SK-MEL-5 (cell line): Measurements from ENCODE around the gene MAB21L4. TPM values are rescaled to one million over a fixed set of nuclear protein-coding genes. Genes with fewer than 3 reads are reported as not detected.

Source experiments
- DNase-seq: peaks from one replicate; pipeline ENCODE4 v3.0.0-alpha.2; 2016; ENCODE audit warnings: low read depth, low spot score
- in situ Hi-C: cut with HindIII; loops from 2 replicates; pipeline ENCODE4 v1.10.0; 2016; ENCODE audit warnings: low sequenced_read_pairs, high pct_unique_total_duplicates, low pct_unique_long_range_greater_than_20kb
- total RNA-seq: library from RNA; depleted of rRNA; stranded (reverse); fragments of >200 nt; shearing (Covaris generic); gene quantifications from 2 replicates; pipeline ENCODE4 v1.2.3, GENCODE V29; 2014

Gene MAB21L4
- total RNA-seq, 1 experiment from 2014 or later: not detected

GRCh38 chr2:240901986-240902614 is 6.1 kb upstream of the MAB21L4 start:
- no peak for DNase-seq
- in situ Hi-C loops: no loop called here

GRCh38 chr2:240900141-240900860 is 4.3 kb upstream of the MAB21L4 start:
- no peak for DNase-seq
- in situ Hi-C loops: no loop called here

GRCh38 chr2:240899468-240899865 is 3.5 kb upstream of the MAB21L4 start:
- in situ Hi-C loops: no loop called here
- no peak for DNase-seq

- DNase-seq: no peak
- in situ Hi-C loops: no loop called here
These were observed 2.9 kb upstream of the MAB21L4 start for GRCh38 chr2:240898731-240899467.

GRCh38 chr2:240898108-240898730 is 2.3 kb upstream of the MAB21L4 start:
- DNase-seq: no peak
- in situ Hi-C loops: no loop called here

GRCh38 chr2:240896871-240897692 is 1.1 kb upstream of the MAB21L4 start:
- in situ Hi-C loops: no loop called here
- DNase-seq: no peak

GRCh38 chr2:240896394-240896793 is 438 bp upstream of the MAB21L4 start:
- in situ Hi-C loops: no loop called here
- no peak for DNase-seq

- in situ Hi-C loops: no loop called here
- DNase-seq: no peak
These were observed 959 bp downstream of the MAB21L4 start for GRCh38 chr2:240894836-240895558.

GRCh38 chr2:240894006-240894405 is 1.9 kb downstream of the MAB21L4 start:
- no peak for DNase-seq
- in situ Hi-C loops: no loop called here

- DNase-seq: no peak
- in situ Hi-C loops: no loop called here
These were observed 2.6 kb downstream of the MAB21L4 start for GRCh38 chr2:240893363-240893844.

- DNase-seq: no peak
- in situ Hi-C loops: no loop called here
These were observed 3.0 kb downstream of the MAB21L4 start for GRCh38 chr2:240892925-240893324.

GRCh38 chr2:240892356-240892755 is 3.6 kb downstream of the MAB21L4 start:
- in situ Hi-C loops: no loop called here
- DNase-seq: no peak

- in situ Hi-C loops: no loop called here
- no peak for DNase-seq
These were observed 4.2 kb downstream of the MAB21L4 start for GRCh38 chr2:240891492-240892340.

GRCh38 chr2:240890691-240891090 is 5.3 kb downstream of the MAB21L4 start:
- no peak for DNase-seq
- in situ Hi-C loops: no loop called here

GRCh38 chr2:240889601-240890560 is 6.1 kb downstream of the MAB21L4 start:
- DNase-seq: no peak
- in situ Hi-C loops: no loop called here
